Prostate gland (tissue), 2 donors: ENCODE data around the gene PPP1R13B.

ENCODE experiments used
- CTCF ChIP-seq, 4 experiments: fragments of 200-600 bp in 2 of 4; fragments of 450-650 bp in 2 of 4; sonication (generic) in 2 of 4; IDR thresholded peaks; 1 replicate in 3 of 4; 2 replicates in 1 of 4; pipeline ENCODE4 v1.5.1; 2016 to 2019; ENCODE audit warnings: antibody characterized with exemption in 4 of 4, mild to moderate bottlenecking in 2 of 4, moderate library complexity in 2 of 4
- POLR2A ChIP-seq: fragments of 450-650 bp; IDR thresholded peaks from one replicate; pipeline ENCODE4 v1.6.1; 2016; ENCODE audit warnings: antibody characterized with exemption, mild to moderate bottlenecking

GRCh38 chr14:103719751-103720150 lies 127.6 kb downstream of the PPP1R13B start:
- no peak for TF ChIP-seq CTCF (IDR thresholded peaks at IDR 0.05)
- no peak for TF ChIP-seq POLR2A
